Astrocyte (in vitro differentiated cells and primary cell): ENCODE data around the gene CNTNAP2. TPM values are rescaled to one million over a fixed set of nuclear protein-coding genes. Genes with fewer than 3 reads are reported as not detected.

Source experiments
- DNase-seq: peaks from one replicate; pipeline ENCODE4 v3.0.0-alpha.2; 2010; ENCODE audit warnings: low read depth
- FAIRE-seq: peaks from 2 replicates; lab custom pipeline; 2011; peaks lifted over from hg19 to GRCh38; lab: Jason Lieb, UNC
- H2AFZ ChIP-seq: 2 replicates; pipeline ENCODE4 v1.6.0; 2012; ENCODE audit warnings: low read depth, low read length, inconsistent platforms
- H3K27ac ChIP-seq: 2 replicates; pipeline ENCODE4 v1.5.1; 2011; ENCODE audit warnings: low read depth, low read length, inconsistent platforms
- H3K27me3 ChIP-seq: 2 replicates; pipeline ENCODE4 v1.6.0; 2011; ENCODE audit warnings: low read length, inconsistent platforms; ENCODE audit not compliant: insufficient read depth
- H3K36me3 ChIP-seq: 2 replicates; pipeline ENCODE4 v1.5.1; 2011; ENCODE audit warnings: low read length, inconsistent platforms; ENCODE audit not compliant: insufficient read depth
- H3K4me1 ChIP-seq: 2 replicates; pipeline ENCODE4 v1.5.1; 2011; ENCODE audit warnings: low read length, inconsistent platforms; ENCODE audit not compliant: insufficient read depth
- H3K4me2 ChIP-seq: 2 replicates; pipeline ENCODE4 v1.6.0; 2012; ENCODE audit warnings: low read length, inconsistent platforms
- H3K4me3 ChIP-seq: 2 replicates; pipeline ENCODE4 v1.5.1; 2011; ENCODE audit warnings: low read depth, mild to moderate bottlenecking, low read length, inconsistent platforms; ENCODE audit not compliant: insufficient read depth
- H3K79me2 ChIP-seq: 2 replicates; pipeline ENCODE4 v1.6.0; 2012; ENCODE audit warnings: mild to moderate bottlenecking, low read length, inconsistent platforms; ENCODE audit not compliant: insufficient read depth
- H3K9ac ChIP-seq: 2 replicates; pipeline ENCODE4 v1.6.0; 2012; ENCODE audit warnings: mild to moderate bottlenecking, low read length, inconsistent platforms
- H3K9me3 ChIP-seq: 2 replicates; pipeline ENCODE4 v1.5.1; 2012; ENCODE audit warnings: low read depth, mild to moderate bottlenecking, low read length, inconsistent platforms; ENCODE audit not compliant: insufficient read depth
- H4K20me1 ChIP-seq: 2 replicates; pipeline ENCODE4 v1.6.0; 2012; ENCODE audit warnings: low read length, inconsistent platforms; ENCODE audit not compliant: insufficient read depth
- H3K27ac Mint-ChIP-seq: one replicate; pipeline ENCODE4 v1.8.0; 2021; ENCODE audit warnings: mild to moderate bottlenecking, mixed read lengths; ENCODE audit not compliant: unreplicated experiment
- H3K27me3 Mint-ChIP-seq: one replicate; pipeline ENCODE4 v1.8.0; 2021; ENCODE audit warnings: low read depth, mixed read lengths; ENCODE audit not compliant: unreplicated experiment
- H3K36me3 Mint-ChIP-seq: one replicate; pipeline ENCODE4 v1.8.0; 2021; ENCODE audit warnings: low read depth, mixed read lengths; ENCODE audit not compliant: unreplicated experiment
- H3K4me1 Mint-ChIP-seq: one replicate; pipeline ENCODE4 v1.8.0; 2021; ENCODE audit warnings: low read depth, mixed read lengths; ENCODE audit not compliant: unreplicated experiment
- H3K4me3 Mint-ChIP-seq: one replicate; pipeline ENCODE4 v1.8.0; 2021; ENCODE audit warnings: mild to moderate bottlenecking, moderate library complexity, mixed read lengths; ENCODE audit not compliant: unreplicated experiment
- H3K9me3 Mint-ChIP-seq: one replicate; pipeline ENCODE4 v1.8.0; 2021; ENCODE audit warnings: mild to moderate bottlenecking, mixed read lengths; ENCODE audit not compliant: unreplicated experiment
- EZH2 ChIP-seq: IDR thresholded peaks from 2 replicates; pipeline ENCODE4 v1.6.1; 2012; ENCODE audit warnings: mild to moderate bottlenecking, low read length, inconsistent platforms; ENCODE audit not compliant: insufficient read depth
- total RNA-seq: library from RNA; stranded (reverse); gene quantifications from 2 replicates; pipeline ENCODE4 v1.2.1, GENCODE V29; 2021
- TF ChIP-seq, protein P1 (sequence below): IDR thresholded peaks from 2 replicates; pipeline ENCODE4 v1.5.1; 2011; ENCODE audit warnings: low read depth, mild to moderate bottlenecking, inconsistent platforms, low read length, moderate library complexity; ENCODE audit not compliant: insufficient read depth

CNTNAP2 gene
- total RNA-seq, 1 donor from 2014 or later: 20.0 TPM

DNA sequence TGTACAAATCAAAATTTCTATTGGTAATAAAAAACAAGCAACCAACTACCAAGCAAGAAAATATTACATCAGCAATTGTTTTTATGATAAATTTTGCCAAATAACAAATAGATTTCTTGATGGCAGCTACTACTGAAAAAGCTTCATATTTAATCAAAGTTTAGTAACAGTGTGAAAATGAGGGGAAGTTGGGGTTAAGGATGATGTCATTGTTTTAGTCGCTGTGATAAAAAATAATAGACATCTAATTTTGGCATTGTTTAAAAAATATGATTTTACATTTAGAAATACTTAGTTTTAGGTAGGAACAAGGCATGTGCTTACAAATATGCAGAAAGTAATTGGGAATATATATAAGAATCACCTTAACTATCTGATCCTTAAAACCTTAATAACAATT is 145.9 kb downstream of the CNTNAP2 start:
- H3K9me3 ChIP-seq: no peaks in the 10 kb centered on the region
- no peak overlapping the region for H3K4me3 Mint-ChIP-seq
- H3K4me3 ChIP-seq: no peak overlapping the region
- TF ChIP-seq, protein P1, sequence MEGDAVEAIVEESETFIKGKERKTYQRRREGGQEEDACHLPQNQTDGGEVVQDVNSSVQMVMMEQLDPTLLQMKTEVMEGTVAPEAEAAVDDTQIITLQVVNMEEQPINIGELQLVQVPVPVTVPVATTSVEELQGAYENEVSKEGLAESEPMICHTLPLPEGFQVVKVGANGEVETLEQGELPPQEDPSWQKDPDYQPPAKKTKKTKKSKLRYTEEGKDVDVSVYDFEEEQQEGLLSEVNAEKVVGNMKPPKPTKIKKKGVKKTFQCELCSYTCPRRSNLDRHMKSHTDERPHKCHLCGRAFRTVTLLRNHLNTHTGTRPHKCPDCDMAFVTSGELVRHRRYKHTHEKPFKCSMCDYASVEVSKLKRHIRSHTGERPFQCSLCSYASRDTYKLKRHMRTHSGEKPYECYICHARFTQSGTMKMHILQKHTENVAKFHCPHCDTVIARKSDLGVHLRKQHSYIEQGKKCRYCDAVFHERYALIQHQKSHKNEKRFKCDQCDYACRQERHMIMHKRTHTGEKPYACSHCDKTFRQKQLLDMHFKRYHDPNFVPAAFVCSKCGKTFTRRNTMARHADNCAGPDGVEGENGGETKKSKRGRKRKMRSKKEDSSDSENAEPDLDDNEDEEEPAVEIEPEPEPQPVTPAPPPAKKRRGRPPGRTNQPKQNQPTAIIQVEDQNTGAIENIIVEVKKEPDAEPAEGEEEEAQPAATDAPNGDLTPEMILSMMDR: no peak
- no peak for TF ChIP-seq EZH2
- no peak overlapping the region for H2AFZ ChIP-seq
- no peaks in the 10 kb centered on the region for H3K36me3 ChIP-seq
- H3K27ac Mint-ChIP-seq: no peak overlapping the region
- H3K27ac ChIP-seq: no peak overlapping the region
- no peak overlapping the region for H3K9ac ChIP-seq
- DNase-seq (no peak), FAIRE-seq (no peak)
- no peaks in the 10 kb centered on the region for H3K36me3 Mint-ChIP-seq
- H3K9me3 Mint-ChIP-seq: peaks cover 2% of the 10 kb centered on the region
- H3K27me3 Mint-ChIP-seq: no peaks in the 10 kb centered on the region
- H4K20me1 ChIP-seq: no peaks in the 10 kb centered on the region
- H3K27me3 ChIP-seq: no peaks in the 10 kb centered on the region
- H3K4me1 ChIP-seq: no peaks in the 10 kb centered on the region
- no peaks in the 10 kb centered on the region for H3K4me1 Mint-ChIP-seq
- no peaks in the 10 kb centered on the region for H3K79me2 ChIP-seq
- no peak overlapping the region for H3K4me2 ChIP-seq

DNA sequence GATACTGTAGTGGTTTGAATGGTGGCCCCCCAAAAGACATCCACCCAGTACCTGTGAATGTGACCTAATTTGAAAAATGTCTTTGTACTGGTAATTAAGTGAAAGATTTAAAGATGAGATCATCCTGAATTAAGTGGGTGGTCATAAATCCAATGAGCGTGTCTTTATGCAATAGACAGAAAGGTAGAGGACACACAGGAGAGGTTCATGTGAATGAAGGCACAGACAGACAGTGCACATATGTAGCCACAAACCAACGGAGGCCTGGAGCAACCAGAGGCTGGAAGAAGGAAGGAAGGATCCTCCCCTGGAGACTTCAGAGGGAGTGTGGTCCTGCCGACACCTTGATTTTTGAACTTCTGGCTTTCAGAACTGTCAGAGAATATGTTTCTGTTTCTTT is 160.3 kb downstream of the CNTNAP2 start:
- Histone ChIP-seq H3K79me2 (no peaks in the 10 kb centered on the region), H3K27me3 (no peaks in the 10 kb centered on the region), H3K4me1 (no peaks in the 10 kb centered on the region), H3K9ac (no peak overlapping the region), H2AFZ (no peak overlapping the region), H4K20me1 (no peaks in the 10 kb centered on the region), H3K9me3 (no peaks in the 10 kb centered on the region), H3K4me3 (no peak overlapping the region), H3K27ac (no peak overlapping the region), H3K4me2 (no peak overlapping the region), H3K36me3 (no peaks in the 10 kb centered on the region)
- Mint-ChIP-seq H3K27ac (no peak overlapping the region), H3K36me3 (no peaks in the 10 kb centered on the region), H3K4me3 (no peak overlapping the region), H3K9me3 (no peaks in the 10 kb centered on the region), H3K27me3 (no peaks in the 10 kb centered on the region), H3K4me1 (no peaks in the 10 kb centered on the region)
- no peak for FAIRE-seq
- TF ChIP-seq, protein P1: no peak
- DNase-seq: no peak

DNA sequence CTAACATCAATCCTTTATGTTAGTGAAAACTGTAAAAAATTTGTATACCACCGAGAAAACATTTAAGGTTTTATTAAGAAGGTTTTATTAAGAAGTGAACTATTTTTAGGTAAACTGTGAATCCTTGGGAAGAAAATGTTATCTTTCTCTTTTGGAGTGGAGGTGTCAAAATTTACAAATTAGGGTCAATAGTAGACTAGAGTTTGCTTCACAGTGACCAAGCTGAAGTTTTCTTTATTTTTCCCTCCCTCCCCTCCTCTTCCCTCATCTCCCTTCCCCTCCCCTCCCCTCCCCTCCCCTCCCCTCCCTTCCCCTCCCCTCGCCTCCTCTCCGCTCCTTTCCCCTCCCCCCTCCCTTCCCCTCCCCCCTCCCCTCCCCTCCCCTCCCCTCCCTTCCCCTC is 168.8 kb downstream of the CNTNAP2 start:
- Histone ChIP-seq H3K4me1 (no peaks in the 10 kb centered on the region), H3K4me2 (no peak overlapping the region), H3K4me3 (no peak overlapping the region), H3K9ac (no peak overlapping the region), H3K27me3 (no peaks in the 10 kb centered on the region), H3K36me3 (no peaks in the 10 kb centered on the region), H4K20me1 (no peaks in the 10 kb centered on the region), H3K9me3 (no peaks in the 10 kb centered on the region), H2AFZ (no peak overlapping the region), H3K27ac (no peak overlapping the region), H3K79me2 (no peaks in the 10 kb centered on the region)
- Mint-ChIP-seq H3K4me1 (peaks cover 7% of the 10 kb centered on the region), H3K27me3 (no peaks in the 10 kb centered on the region), H3K4me3 (no peak overlapping the region), H3K9me3 (no peaks in the 10 kb centered on the region), H3K27ac (no peak overlapping the region), H3K36me3 (no peaks in the 10 kb centered on the region)
- FAIRE-seq (no peak), DNase-seq (no peak)
- TF ChIP-seq, protein P1: no peak
- no peak for TF ChIP-seq EZH2
